Cerebellar cortex (tissue), 1 donor: Measurements from ENCODE around the gene CAVIN3.
A peak's percentile ranks its signal among the peaks of the same experiment; 100 is the strongest.

Source experiments
- DNase-seq: peaks from one replicate; pipeline ENCODE4 v3.0.0-alpha.2; 2015; ENCODE audit warnings: low spot score

Gene CAVIN3

GRCh38 chr11:6320411-6321155 is at the start of gene CAVIN3:
Gene CAVIN3, minus strand, starts transcription at chr11:6320501. Its CDS starts 25 bp downstream, at chr11:6320476.
- peak; percentile 55 for DNase-seq

GRCh38 chr11:6365659-6366058 is 45.4 kb upstream of the CAVIN3 start:
- no peak for DNase-seq

- DNase-seq, result peak; percentile 90
These were observed 42.8 kb upstream of the CAVIN3 start for GRCh38 chr11:6362873-6363678.

GRCh38 chr11:6362185-6362872 is 42.0 kb upstream of the CAVIN3 start:
- DNase-seq, result no peak

- DNase-seq, result no peak
These were observed 39.9 kb upstream of the CAVIN3 start for GRCh38 chr11:6360183-6360582.

GRCh38 chr11:6357222-6357621 is 36.9 kb upstream of the CAVIN3 start:
- peak; percentile 65 for DNase-seq

GRCh38 chr11:6356503-6357055 is 36.3 kb upstream of the CAVIN3 start:
- DNase-seq, result no peak

- no peak for DNase-seq
These were observed 34.6 kb upstream of the CAVIN3 start for GRCh38 chr11:6354651-6355485.

GRCh38 chr11:6353367-6353987 is 33.2 kb upstream of the CAVIN3 start:
- peak; percentile 72 for DNase-seq

GRCh38 chr11:6351782-6352382 is 31.6 kb upstream of the CAVIN3 start:
- DNase-seq, result no peak

- no peak for DNase-seq
These were observed 30.2 kb upstream of the CAVIN3 start for GRCh38 chr11:6350486-6350885.

- DNase-seq, result no peak
These were observed 29.7 kb upstream of the CAVIN3 start for GRCh38 chr11:6350043-6350442.

- no peak for DNase-seq
These were observed 25.1 kb upstream of the CAVIN3 start for GRCh38 chr11:6345366-6345765.

GRCh38 chr11:6336293-6336692 is 16.0 kb upstream of the CAVIN3 start:
- no peak for DNase-seq

- no peak for DNase-seq
These were observed 14.5 kb upstream of the CAVIN3 start for GRCh38 chr11:6334806-6335205.

GRCh38 chr11:6333095-6333494 is 12.8 kb upstream of the CAVIN3 start:
- peak; percentile 64 for DNase-seq

- DNase-seq, result no peak
These were observed 11.8 kb upstream of the CAVIN3 start for GRCh38 chr11:6332066-6332465.

- no peak for DNase-seq
These were observed 8.0 kb upstream of the CAVIN3 start for GRCh38 chr11:6328321-6328720.

- no peak for DNase-seq
These were observed 7.5 kb upstream of the CAVIN3 start for GRCh38 chr11:6327806-6328205.

- no peak for DNase-seq
These were observed 6.7 kb upstream of the CAVIN3 start for GRCh38 chr11:6326985-6327384.

GRCh38 chr11:6326303-6326702 is 6.0 kb upstream of the CAVIN3 start:
- no peak for DNase-seq
